MCF 10A (cell line): ENCODE results near the gene JPH3. TPM values are rescaled to one million over a fixed set of nuclear protein-coding genes. Genes with fewer than 3 reads are reported as not detected.

Experiments used
- BruUV-seq: library from RNA; stranded (reverse); fragments of 400-500 nt; replicated peaks from 2 replicates; lab custom pipeline; 2021; lab: Mats Ljungman, UMichigan
- CTCF ChIA-PET: fragments of 300-600 bp; sonication (Branson Sonifier 250); formaldehyde crosslinking; extraction: SDS; loops from one replicate; lab custom pipeline; 2021; ENCODE audit warnings: antibody characterized with exemption, inconsistent platforms; lab: Yijun Ruan, JAX
- POLR2A ChIA-PET: fragments of 300-600, 350-650 bp; sonication (Branson Sonifier 250); formaldehyde crosslinking; extraction: SDS; loops from one replicate; lab custom pipeline; 2020; ENCODE audit warnings: antibody characterized with exemption, inconsistent platforms; lab: Yijun Ruan, JAX
- DNase-seq: peaks from one replicate; pipeline ENCODE4 v3.0.0-alpha.2; 2018; ENCODE audit not compliant: unreplicated experiment
- H3K27ac Mint-ChIP-seq: one replicate; pipeline ENCODE4 v1.8.0; 2022; ENCODE audit warnings: mild to moderate bottlenecking, low read depth, mixed read lengths; ENCODE audit not compliant: unreplicated experiment
- H3K27me3 Mint-ChIP-seq: one replicate; pipeline ENCODE4 v1.8.0; 2022; ENCODE audit warnings: mixed read lengths; ENCODE audit not compliant: insufficient read depth, unreplicated experiment
- H3K36me3 Mint-ChIP-seq: one replicate; pipeline ENCODE4 v1.8.0; 2022; ENCODE audit warnings: mild to moderate bottlenecking, moderate library complexity, mixed read lengths; ENCODE audit not compliant: insufficient read depth, unreplicated experiment
- H3K4me1 Mint-ChIP-seq: one replicate; pipeline ENCODE4 v1.8.0; 2022; ENCODE audit warnings: mixed read lengths; ENCODE audit not compliant: insufficient read depth, unreplicated experiment
- H3K4me3 Mint-ChIP-seq: one replicate; pipeline ENCODE4 v1.8.0; 2022; ENCODE audit warnings: mild to moderate bottlenecking, moderate library complexity, mixed read lengths; ENCODE audit not compliant: unreplicated experiment
- H3K9me3 Mint-ChIP-seq: one replicate; pipeline ENCODE4 v1.8.0; 2022; ENCODE audit warnings: mixed read lengths; ENCODE audit not compliant: unreplicated experiment
- intact Hi-C: fragments of 100-400 bp; cut with micrococcal nuclease; formaldehyde crosslinking; loops from 2 replicates; pipeline ENCODE4 v1.14.1; 2022
- total RNA-seq: library from RNA; stranded (reverse); gene quantifications from 2 replicates; pipeline ENCODE4 v1.2.3, GENCODE V29; 2022
- TF ChIP-seq, protein P1 (sequence below): fragments of 200-600 bp; IDR thresholded peaks from one replicate; pipeline ENCODE4 v1.8.0; 2022; ENCODE audit warnings: antibody characterized with exemption, mild to moderate bottlenecking; ENCODE audit not compliant: unreplicated experiment

JPH3 gene
- total RNA-seq, 1 experiment from 2014 or later, result not detected

- H3K4me1 Mint-ChIP-seq, result no peaks in the 10 kb centered on the region
- H3K27ac Mint-ChIP-seq, result no peak overlapping the region
- POLR2A ChIA-PET, result no interaction called here
- no peaks in the 10 kb centered on the region for H3K27me3 Mint-ChIP-seq
- intact Hi-C loops, result no loop called here
- CTCF ChIA-PET, result interaction anchor here (1.1 to 2.0 kb wide), 2 partner anchors 9 to 63 kb away, joined by 3 to 9 read pairs; no protein-coding TSS in a partner anchor
- H3K9me3 Mint-ChIP-seq, result no peaks in the 10 kb centered on the region
- no peak for DNase-seq
- no peak overlapping the region for H3K4me3 Mint-ChIP-seq
- TF ChIP-seq, protein P1, sequence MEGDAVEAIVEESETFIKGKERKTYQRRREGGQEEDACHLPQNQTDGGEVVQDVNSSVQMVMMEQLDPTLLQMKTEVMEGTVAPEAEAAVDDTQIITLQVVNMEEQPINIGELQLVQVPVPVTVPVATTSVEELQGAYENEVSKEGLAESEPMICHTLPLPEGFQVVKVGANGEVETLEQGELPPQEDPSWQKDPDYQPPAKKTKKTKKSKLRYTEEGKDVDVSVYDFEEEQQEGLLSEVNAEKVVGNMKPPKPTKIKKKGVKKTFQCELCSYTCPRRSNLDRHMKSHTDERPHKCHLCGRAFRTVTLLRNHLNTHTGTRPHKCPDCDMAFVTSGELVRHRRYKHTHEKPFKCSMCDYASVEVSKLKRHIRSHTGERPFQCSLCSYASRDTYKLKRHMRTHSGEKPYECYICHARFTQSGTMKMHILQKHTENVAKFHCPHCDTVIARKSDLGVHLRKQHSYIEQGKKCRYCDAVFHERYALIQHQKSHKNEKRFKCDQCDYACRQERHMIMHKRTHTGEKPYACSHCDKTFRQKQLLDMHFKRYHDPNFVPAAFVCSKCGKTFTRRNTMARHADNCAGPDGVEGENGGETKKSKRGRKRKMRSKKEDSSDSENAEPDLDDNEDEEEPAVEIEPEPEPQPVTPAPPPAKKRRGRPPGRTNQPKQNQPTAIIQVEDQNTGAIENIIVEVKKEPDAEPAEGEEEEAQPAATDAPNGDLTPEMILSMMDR, result no peak
- no TSS peak for BruUV-seq
- H3K36me3 Mint-ChIP-seq, result peaks cover 40% of the 10 kb centered on the region
Observed at GRCh38 chr16:87705771-87706277, 103.5 kb downstream of the JPH3 start.

- no TSS peak for BruUV-seq
- no peaks in the 10 kb centered on the region for H3K9me3 Mint-ChIP-seq
- ChIA-PET POLR2A (no interaction called here), CTCF (interaction anchor here (0.6 to 2.0 kb wide), 3 partner anchors 9 to 163 kb away, joined by 3 to 9 read pairs (median 3); partner anchors contain the start of gene SLC7A5)
- DNase-seq, result no peak
- no peaks in the 10 kb centered on the region for H3K4me1 Mint-ChIP-seq
- peaks cover 36% of the 10 kb centered on the region for H3K36me3 Mint-ChIP-seq
- TF ChIP-seq, protein P1, result no peak
- H3K27ac Mint-ChIP-seq, result no peak overlapping the region
- intact Hi-C loops, result no loop called here
- no peaks in the 10 kb centered on the region for H3K27me3 Mint-ChIP-seq
- H3K4me3 Mint-ChIP-seq, result no peak overlapping the region
Observed at GRCh38 chr16:87706278-87707000, 104.1 kb downstream of the JPH3 start.

- intact Hi-C loops, result no loop called here
- CTCF ChIA-PET, result interaction anchor here (0.6 kb wide), 1 partner anchor 162 kb away, joined by 3 read pairs; the partner anchor contains the start of gene SLC7A5
- H3K4me1 Mint-ChIP-seq, result no peaks in the 10 kb centered on the region
- no peak overlapping the region for H3K4me3 Mint-ChIP-seq
- no peaks in the 10 kb centered on the region for H3K9me3 Mint-ChIP-seq
- BruUV-seq, result no TSS peak
- no peaks in the 10 kb centered on the region for H3K27me3 Mint-ChIP-seq
- TF ChIP-seq, protein P1, result no peak
- POLR2A ChIA-PET, result no interaction called here
- peaks cover 33% of the 10 kb centered on the region for H3K36me3 Mint-ChIP-seq
- H3K27ac Mint-ChIP-seq, result no peak overlapping the region
- DNase-seq, result no peak
Observed at GRCh38 chr16:87707097-87707496, 104.8 kb downstream of the JPH3 start.

DNA sequence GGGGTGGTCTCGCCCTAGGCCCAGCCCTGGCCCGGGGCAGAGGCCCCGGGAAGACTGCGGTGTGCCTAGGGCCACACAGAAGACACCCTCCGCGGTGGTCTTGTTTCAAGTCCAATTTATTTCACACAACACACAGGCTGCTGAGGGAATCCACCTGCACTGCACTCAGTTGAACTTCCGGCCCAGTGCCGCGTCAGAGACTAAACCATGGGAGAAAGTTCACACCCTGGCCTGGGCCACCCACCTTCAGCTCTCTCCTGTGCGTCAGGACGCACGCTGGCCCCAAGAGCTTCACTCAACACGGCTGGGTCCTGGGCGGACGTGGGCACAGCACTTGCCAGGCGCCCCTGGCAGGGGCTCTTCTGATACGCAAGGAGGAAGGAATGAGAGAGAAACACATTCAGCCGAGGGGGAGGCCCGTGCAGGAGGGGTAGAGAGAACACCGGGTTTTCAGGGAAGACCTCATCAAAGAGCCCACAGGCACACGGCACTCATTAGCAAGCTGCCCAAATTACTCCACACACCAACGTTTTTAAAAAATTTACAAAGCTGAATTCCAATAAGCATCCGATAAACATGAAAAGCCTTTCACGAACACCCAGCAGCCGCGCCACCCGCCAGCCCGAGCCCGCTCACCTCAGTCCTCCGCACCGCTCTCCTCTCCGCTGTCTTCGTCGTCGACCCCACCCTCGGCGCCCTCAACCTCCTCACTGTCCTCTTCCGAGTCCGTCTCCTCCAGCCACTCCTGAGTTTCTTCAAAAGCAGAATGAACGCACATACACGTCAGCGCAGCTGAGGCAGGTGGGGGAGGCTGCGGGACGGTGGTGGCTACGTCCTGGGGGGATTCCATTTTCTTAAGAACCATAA, 105.6 kb downstream of the JPH3 start:
- no TSS peak for BruUV-seq
- DNase-seq, result no peak
- Mint-ChIP-seq H3K27ac (peak overlapping the region; percentile 73), H3K36me3 (peaks cover 41% of the 10 kb centered on the region), H3K4me3 (no peak overlapping the region), H3K4me1 (no peaks in the 10 kb centered on the region), H3K27me3 (no peaks in the 10 kb centered on the region), H3K9me3 (no peaks in the 10 kb centered on the region)
- ChIA-PET CTCF (no interaction called here), POLR2A (interaction anchor here (0.6 kb wide), 1 partner anchor 1906 kb away, joined by 3 read pairs; no protein-coding TSS in a partner anchor)
- intact Hi-C loops, result no loop called here
- TF ChIP-seq, protein P1, result no peak
